Activated B cell treated with CpG ODN at 0.5 μM for 24 hours (primary cell): ENCODE results near the gene KRT28. TPM values are rescaled to one million over a fixed set of nuclear protein-coding genes. Genes with fewer than 3 reads are reported as not detected.

Experiments used
- ATAC-seq: fragments of 200-7000 bp; cut with Tn5 transposase; one replicate; pipeline ENCODE4 v1.10.0; 2021; ENCODE audit warnings: low read depth, mild to moderate bottlenecking, moderate library complexity
- CTCF ChIA-PET: fragments of 350-600 bp; sonication (Branson Sonifier 250); formaldehyde crosslinking; loops from one replicate; lab custom pipeline; 2021; ENCODE audit warnings: antibody characterized with exemption; lab: Charles Lee
- POLR2A ChIA-PET: fragments of 350-600 bp; sonication (Branson Sonifier 250); formaldehyde crosslinking; loops from one replicate; lab custom pipeline; 2021; ENCODE audit warnings: antibody characterized with exemption; lab: Charles Lee
- DNase-seq: peaks from one replicate; pipeline ENCODE4 v3.0.0; 2022
- H3K27ac Mint-ChIP-seq: one replicate; pipeline ENCODE4 v1.8.0; 2020; ENCODE audit warnings: mixed read lengths
- H3K27me3 Mint-ChIP-seq: one replicate; pipeline ENCODE4 v1.8.0; 2021; ENCODE audit warnings: mixed read lengths
- H3K36me3 Mint-ChIP-seq: one replicate; pipeline ENCODE4 v1.8.0; 2021; ENCODE audit warnings: low read depth, mixed read lengths
- H3K4me1 Mint-ChIP-seq: one replicate; pipeline ENCODE4 v1.8.0; 2021; ENCODE audit warnings: mixed read lengths
- H3K4me3 Mint-ChIP-seq: one replicate; pipeline ENCODE4 v1.8.0; 2020; ENCODE audit warnings: mild to moderate bottlenecking, mixed read lengths
- H3K9me3 Mint-ChIP-seq: one replicate; pipeline ENCODE4 v1.8.0; 2020; ENCODE audit warnings: mixed read lengths
- CTCF ChIP-seq: fragments of 200-600 bp; IDR thresholded peaks from one replicate; pipeline ENCODE4 v1.8.0; 2022; ENCODE audit warnings: antibody characterized with exemption, mild to moderate bottlenecking
- intact Hi-C: fragments of 100-400 bp; cut with micrococcal nuclease; formaldehyde crosslinking; loops from one replicate; pipeline ENCODE4 v1.15.1; 2024
- total RNA-seq: library from RNA; stranded (reverse); gene quantifications from 2 replicates; pipeline ENCODE4 v1.2.3, GENCODE V29; 2022

The KRT28 gene
- total RNA-seq, 1 donor from 2014 or later: not detected

- no peak for DNase-seq
- Mint-ChIP-seq H3K27me3 (peaks cover 21% of the 10 kb centered on the region), H3K27ac (no peak overlapping the region), H3K4me3 (no peak overlapping the region), H3K36me3 (peaks cover 12% of the 10 kb centered on the region), H3K9me3 (peaks cover 41% of the 10 kb centered on the region), H3K4me1 (no peaks in the 10 kb centered on the region)
- intact Hi-C loops: no loop called here
- ChIA-PET POLR2A (no interaction called here), CTCF (no interaction called here)
- no peak for ATAC-seq
- no peak for TF ChIP-seq CTCF
These were observed 36.0 kb downstream of the KRT28 start for GRCh38 chr17:40763752-40764151.

- DNase-seq (no peak), ATAC-seq (no peak)
- CTCF ChIA-PET: no interaction called here
- peaks cover 27% of the 10 kb centered on the region for H3K27me3 Mint-ChIP-seq
- no peak overlapping the region for H3K4me3 Mint-ChIP-seq
- no peak for TF ChIP-seq CTCF
- peaks cover 53% of the 10 kb centered on the region for H3K9me3 Mint-ChIP-seq
- H3K36me3 Mint-ChIP-seq: peaks cover 12% of the 10 kb centered on the region
- POLR2A ChIA-PET: no interaction called here
- no peaks in the 10 kb centered on the region for H3K4me1 Mint-ChIP-seq
- intact Hi-C loops: no loop called here
- no peak overlapping the region for H3K27ac Mint-ChIP-seq
These were observed 39.4 kb downstream of the KRT28 start for GRCh38 chr17:40760105-40761016.

GRCh38 chr17:40755231-40755630 is 44.5 kb downstream of the KRT28 start, which contains the start of gene KRT25:
Gene KRT25, minus strand, starts transcription at chr17:40755331. Its CDS starts 60 bp downstream, at chr17:40755271.
- H3K27me3 Mint-ChIP-seq: peaks cover 45% of the 10 kb centered on the region
- no peaks in the 10 kb centered on the region for H3K4me1 Mint-ChIP-seq
- TF ChIP-seq CTCF: no peak

GRCh38 chr17:40753804-40754203 is 46.0 kb downstream of the KRT28 start:
- H3K27ac Mint-ChIP-seq: no peak overlapping the region
- ATAC-seq: no peak
- no peak overlapping the region for H3K4me3 Mint-ChIP-seq
- peaks cover 13% of the 10 kb centered on the region for H3K9me3 Mint-ChIP-seq
- no peaks in the 10 kb centered on the region for H3K4me1 Mint-ChIP-seq
- ChIA-PET POLR2A (no interaction called here), CTCF (no interaction called here)
- H3K27me3 Mint-ChIP-seq: peaks cover 42% of the 10 kb centered on the region
- no peak for TF ChIP-seq CTCF
- no peak for DNase-seq
- intact Hi-C loops: no loop called here
- no peaks in the 10 kb centered on the region for H3K36me3 Mint-ChIP-seq

More at GRCh38 chr17:40755231-40755630, 44.5 kb downstream of the KRT28 start, which contains the start of gene KRT25:
- H3K27ac Mint-ChIP-seq: no peak within 1 kb of the TSS
- H3K4me3 Mint-ChIP-seq: no peak within 1 kb of the TSS
- ATAC-seq (no peak), DNase-seq (no peak)
- ChIA-PET CTCF (no interaction called here), POLR2A (no interaction called here)
- H3K36me3 Mint-ChIP-seq: peaks cover 7% of the 10 kb centered on the region
- peaks cover 25% of the 10 kb centered on the region for H3K9me3 Mint-ChIP-seq
- intact Hi-C loops: no loop called here

- intact Hi-C loops: no loop called here
- Mint-ChIP-seq H3K27me3 (peaks cover 41% of the 10 kb centered on the region), H3K4me1 (no peaks in the 10 kb centered on the region), H3K36me3 (no peaks in the 10 kb centered on the region), H3K4me3 (no peak overlapping the region), H3K27ac (no peak overlapping the region), H3K9me3 (peaks cover 3% of the 10 kb centered on the region)
- ATAC-seq (no peak), DNase-seq (no peak)
- ChIA-PET POLR2A (no interaction called here), CTCF (no interaction called here)
- no peak for TF ChIP-seq CTCF
These were observed 48.7 kb downstream of the KRT28 start for GRCh38 chr17:40751065-40751464.
